GM18526 (cell line): Measurements from ENCODE around the gene RGS1.

Experiments
- POLR2A ChIP-seq: IDR thresholded peaks from 3 replicates; pipeline ENCODE4 v1.6.1; 2011; ENCODE audit not compliant: insufficient read length; ENCODE audit errors: extremely low read depth

The RGS1 gene

GRCh38 chr1:192575499-192576189, at the start of gene RGS1:
Gene RGS1 (plus strand): TSS chr1:192575773. CDS start chr1:192575793, 20 bp downstream.
- TF ChIP-seq POLR2A = peak; percentile 94

- no peak for TF ChIP-seq POLR2A
Measured at GRCh38 chr1:192527111-192527795, 48.3 kb upstream of the RGS1 start.

GRCh38 chr1:192527950-192528349, 47.6 kb upstream of the RGS1 start:
- no peak for TF ChIP-seq POLR2A

GRCh38 chr1:192529031-192529755, 46.4 kb upstream of the RGS1 start:
- no peak for TF ChIP-seq POLR2A

GRCh38 chr1:192529811-192530210, 45.8 kb upstream of the RGS1 start:
- no peak for TF ChIP-seq POLR2A

- TF ChIP-seq POLR2A = no peak
Measured at GRCh38 chr1:192530254-192530653, 45.3 kb upstream of the RGS1 start.

GRCh38 chr1:192534666-192535065, 40.9 kb upstream of the RGS1 start:
- TF ChIP-seq POLR2A = no peak

GRCh38 chr1:192535916-192536664, 39.5 kb upstream of the RGS1 start:
- no peak for TF ChIP-seq POLR2A

GRCh38 chr1:192538407-192539296, 36.9 kb upstream of the RGS1 start:
- TF ChIP-seq POLR2A = no peak

- no peak for TF ChIP-seq POLR2A
Measured at GRCh38 chr1:192539297-192540092, 36.1 kb upstream of the RGS1 start.

- no peak for TF ChIP-seq POLR2A
Measured at GRCh38 chr1:192543445-192543844, 32.1 kb upstream of the RGS1 start.

- peak; percentile 18 for TF ChIP-seq POLR2A
Measured at GRCh38 chr1:192545896-192546521, 29.6 kb upstream of the RGS1 start.

GRCh38 chr1:192546596-192547190, 28.9 kb upstream of the RGS1 start:
- TF ChIP-seq POLR2A = no peak

- TF ChIP-seq POLR2A = no peak
Measured at GRCh38 chr1:192547501-192547900, 28.1 kb upstream of the RGS1 start.
